ENCODE results near the gene RMND1. TPM values are rescaled to one million over a fixed set of nuclear protein-coding genes. Genes with fewer than 3 reads are reported as not detected.

RMND1 gene
- total RNA-seq, 1 donor from 2014 or later, result 40.2 TPM

GRCh38 chr6:151432651-151433050, 19.3 kb downstream of the RMND1 start:
- Mint-ChIP-seq H3K9me3 (ENCODE audit: low read depth) (no peaks in the 10 kb centered on the region), H3K27ac (no peak overlapping the region), H3K4me3 (ENCODE audit: low read depth) (no peak overlapping the region), H3K27me3 (no peaks in the 10 kb centered on the region), H3K36me3 (ENCODE audit: insufficient read depth) (peaks cover 12% of the 10 kb centered on the region), H3K4me1 (ENCODE audit: low read depth) (peaks cover 2% of the 10 kb centered on the region)
- TF ChIP-seq, protein P1, sequence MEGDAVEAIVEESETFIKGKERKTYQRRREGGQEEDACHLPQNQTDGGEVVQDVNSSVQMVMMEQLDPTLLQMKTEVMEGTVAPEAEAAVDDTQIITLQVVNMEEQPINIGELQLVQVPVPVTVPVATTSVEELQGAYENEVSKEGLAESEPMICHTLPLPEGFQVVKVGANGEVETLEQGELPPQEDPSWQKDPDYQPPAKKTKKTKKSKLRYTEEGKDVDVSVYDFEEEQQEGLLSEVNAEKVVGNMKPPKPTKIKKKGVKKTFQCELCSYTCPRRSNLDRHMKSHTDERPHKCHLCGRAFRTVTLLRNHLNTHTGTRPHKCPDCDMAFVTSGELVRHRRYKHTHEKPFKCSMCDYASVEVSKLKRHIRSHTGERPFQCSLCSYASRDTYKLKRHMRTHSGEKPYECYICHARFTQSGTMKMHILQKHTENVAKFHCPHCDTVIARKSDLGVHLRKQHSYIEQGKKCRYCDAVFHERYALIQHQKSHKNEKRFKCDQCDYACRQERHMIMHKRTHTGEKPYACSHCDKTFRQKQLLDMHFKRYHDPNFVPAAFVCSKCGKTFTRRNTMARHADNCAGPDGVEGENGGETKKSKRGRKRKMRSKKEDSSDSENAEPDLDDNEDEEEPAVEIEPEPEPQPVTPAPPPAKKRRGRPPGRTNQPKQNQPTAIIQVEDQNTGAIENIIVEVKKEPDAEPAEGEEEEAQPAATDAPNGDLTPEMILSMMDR (IDR thresholded peaks at IDR 0.05; ENCODE audit: unreplicated experiment), result no peak
- no peak for DNase-seq (ENCODE audit: low spot score, unreplicated experiment)

GRCh38 chr6:151431337-151431736, 20.6 kb downstream of the RMND1 start:
- no peak for DNase-seq (ENCODE audit: low spot score, unreplicated experiment)
- Mint-ChIP-seq H3K9me3 (ENCODE audit: low read depth) (no peaks in the 10 kb centered on the region), H3K27me3 (no peaks in the 10 kb centered on the region), H3K27ac (no peak overlapping the region), H3K4me1 (ENCODE audit: low read depth) (no peaks in the 10 kb centered on the region), H3K4me3 (ENCODE audit: low read depth) (no peak overlapping the region), H3K36me3 (ENCODE audit: insufficient read depth) (peaks cover 14% of the 10 kb centered on the region)
- TF ChIP-seq, protein P1 (IDR thresholded peaks at IDR 0.05; ENCODE audit: unreplicated experiment), result no peak

DNA sequence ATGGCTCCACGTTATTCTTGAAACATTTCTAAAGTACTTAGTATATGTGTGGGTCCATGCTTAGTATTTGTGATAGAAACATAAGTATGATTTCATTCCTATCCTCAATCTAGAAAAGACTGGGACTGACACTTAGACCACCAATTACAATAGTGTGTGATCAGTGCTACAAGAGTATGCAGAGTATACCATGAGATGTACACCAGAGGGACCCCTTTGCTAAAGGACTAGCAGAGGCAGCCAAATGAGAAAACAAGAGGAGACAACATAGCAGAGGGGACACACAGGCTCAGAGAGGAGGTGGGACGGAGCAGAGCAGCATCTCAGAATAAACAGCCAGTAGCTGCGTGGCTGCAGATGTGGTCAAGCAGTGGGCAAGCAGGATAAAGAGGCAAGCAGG, 21.0 kb downstream of the RMND1 start:
- H3K4me1 Mint-ChIP-seq (ENCODE audit: low read depth), result no peaks in the 10 kb centered on the region
- no peak for DNase-seq (ENCODE audit: low spot score, unreplicated experiment)
- TF ChIP-seq, protein P1 (IDR thresholded peaks at IDR 0.05; ENCODE audit: unreplicated experiment), result peak; percentile 20
- no peak overlapping the region for H3K4me3 Mint-ChIP-seq (ENCODE audit: low read depth)
- H3K27ac Mint-ChIP-seq, result no peak overlapping the region
- no peaks in the 10 kb centered on the region for H3K9me3 Mint-ChIP-seq (ENCODE audit: low read depth)
- peaks cover 14% of the 10 kb centered on the region for H3K36me3 Mint-ChIP-seq (ENCODE audit: insufficient read depth)
- H3K27me3 Mint-ChIP-seq, result no peaks in the 10 kb centered on the region

- H3K4me3 Mint-ChIP-seq (ENCODE audit: low read depth), result no peak overlapping the region
- no peak for DNase-seq (ENCODE audit: low spot score, unreplicated experiment)
- H3K27me3 Mint-ChIP-seq, result no peaks in the 10 kb centered on the region
- no peaks in the 10 kb centered on the region for H3K9me3 Mint-ChIP-seq (ENCODE audit: low read depth)
- peaks cover 18% of the 10 kb centered on the region for H3K36me3 Mint-ChIP-seq (ENCODE audit: insufficient read depth)
- H3K27ac Mint-ChIP-seq, result no peak overlapping the region
- no peaks in the 10 kb centered on the region for H3K4me1 Mint-ChIP-seq (ENCODE audit: low read depth)
- TF ChIP-seq, protein P1 (IDR thresholded peaks at IDR 0.05; ENCODE audit: unreplicated experiment), result no peak
These were observed 23.7 kb downstream of the RMND1 start for GRCh38 chr6:151428093-151428735.

DNA sequence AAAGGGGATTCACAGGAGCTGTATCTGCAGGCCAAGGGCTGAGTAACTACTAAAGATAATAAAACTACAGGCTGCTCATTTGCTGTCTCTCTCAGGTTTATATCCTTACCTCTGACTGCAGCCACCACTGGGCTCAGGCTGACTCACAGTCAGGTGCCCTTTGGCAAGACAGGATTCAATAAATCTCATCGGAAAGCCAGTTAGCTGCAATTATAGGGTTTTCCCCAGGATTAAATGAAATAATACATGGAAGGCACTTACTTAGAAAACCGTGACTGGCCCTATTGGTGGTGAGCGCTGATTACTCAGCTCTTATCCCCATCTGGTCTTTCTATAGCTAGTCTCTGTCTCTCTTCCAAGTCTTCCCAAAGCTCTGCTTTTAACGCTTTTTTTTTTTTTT, 26.4 kb downstream of the RMND1 start:
- no peaks in the 10 kb centered on the region for H3K9me3 Mint-ChIP-seq (ENCODE audit: low read depth)
- DNase-seq (ENCODE audit: low spot score, unreplicated experiment), result no peak
- H3K36me3 Mint-ChIP-seq (ENCODE audit: insufficient read depth), result peaks cover 17% of the 10 kb centered on the region
- H3K27me3 Mint-ChIP-seq, result no peaks in the 10 kb centered on the region
- TF ChIP-seq, protein P1 (IDR thresholded peaks at IDR 0.05; ENCODE audit: unreplicated experiment), result no peak
- no peaks in the 10 kb centered on the region for H3K4me1 Mint-ChIP-seq (ENCODE audit: low read depth)
- no peak overlapping the region for H3K27ac Mint-ChIP-seq
- no peak overlapping the region for H3K4me3 Mint-ChIP-seq (ENCODE audit: low read depth)

All from progenitor cell of endocrine pancreas (in vitro differentiated cells).